Activated T-cell treated with anti-CD3 and anti-CD28 coated beads, Interleukin-2, amount 50 U/mL, for 24 hours (primary cell): ENCODE measurements around the gene AGR2.
"Not testable (repeated sequence)": the region's sequence is repeated elsewhere in the genome, so short reads cannot be mapped to it uniquely, and the experiment has no call there.

Source experiments
- DNase-seq: peaks from one replicate; pipeline ENCODE4 v3.0.0-alpha.2; 2020
- H3K27ac Mint-ChIP-seq: 2 replicates; pipeline ENCODE4 v1.8.0; 2020; ENCODE audit warnings: mild to moderate bottlenecking, mixed read lengths
- H3K27me3 Mint-ChIP-seq: 2 replicates; pipeline ENCODE4 v1.8.0; 2020; ENCODE audit warnings: mixed read lengths
- H3K36me3 Mint-ChIP-seq: 2 replicates; pipeline ENCODE4 v1.8.0; 2020; ENCODE audit warnings: low read depth, mixed read lengths
- H3K4me1 Mint-ChIP-seq: 2 replicates; pipeline ENCODE4 v1.8.0; 2020; ENCODE audit warnings: low read depth, mixed read lengths
- H3K4me3 Mint-ChIP-seq: 2 replicates; pipeline ENCODE4 v1.8.0; 2020; ENCODE audit warnings: mild to moderate bottlenecking, moderate library complexity, mixed read lengths
- H3K9me3 Mint-ChIP-seq: 2 replicates; pipeline ENCODE4 v1.8.0; 2020; ENCODE audit warnings: mixed read lengths

AGR2 gene

GRCh38 chr7:16804674-16805439, at the start of gene AGR2:
Gene AGR2 (minus strand): TSS chr7:16804999. CDS start chr7:16801796, 3,203 bp downstream.
- H3K27ac Mint-ChIP-seq = no peak within 1 kb of the TSS

GRCh38 chr7:16853189-16853588, 48.4 kb upstream of the AGR2 start:
- not testable (repeated sequence) for H3K9me3 Mint-ChIP-seq, H3K4me3 Mint-ChIP-seq, H3K27ac Mint-ChIP-seq, DNase-seq, H3K36me3 Mint-ChIP-seq, H3K4me1 Mint-ChIP-seq
- H3K27me3 Mint-ChIP-seq = peaks cover 57% of the 10 kb centered on the region

More at GRCh38 chr7:16804674-16805439, at the start of gene AGR2:
- Mint-ChIP-seq H3K4me3 (no peak within 1 kb of the TSS), H3K36me3 (no peaks in the 10 kb centered on the region), H3K9me3 (no peaks in the 10 kb centered on the region), H3K27me3 (peaks cover 19% of the 10 kb centered on the region), H3K4me1 (no peaks in the 10 kb centered on the region)
- no peak for DNase-seq

GRCh38 chr7:16851829-16852228, 47.0 kb upstream of the AGR2 start:
- Mint-ChIP-seq H3K4me3 (no peak overlapping the region), H3K36me3 (no peaks in the 10 kb centered on the region), H3K27ac (no peak overlapping the region), H3K4me1 (peaks cover 5% of the 10 kb centered on the region), H3K9me3 (no peaks in the 10 kb centered on the region), H3K27me3 (peaks cover 61% of the 10 kb centered on the region)
- no peak for DNase-seq

GRCh38 chr7:16850614-16851466, 46.0 kb upstream of the AGR2 start:
- Mint-ChIP-seq H3K36me3 (no peaks in the 10 kb centered on the region), H3K4me3 (peak overlapping the region; percentile 3)

GRCh38 chr7:16849296-16850148, 44.7 kb upstream of the AGR2 start:
- H3K9me3 Mint-ChIP-seq = no peaks in the 10 kb centered on the region
- no peak overlapping the region for H3K4me3 Mint-ChIP-seq
- no peak overlapping the region for H3K27ac Mint-ChIP-seq
- no peaks in the 10 kb centered on the region for H3K36me3 Mint-ChIP-seq
- H3K27me3 Mint-ChIP-seq = peaks cover 62% of the 10 kb centered on the region
- no peak for DNase-seq
- peaks cover 5% of the 10 kb centered on the region for H3K4me1 Mint-ChIP-seq

More at GRCh38 chr7:16850614-16851466, 46.0 kb upstream of the AGR2 start:
- Mint-ChIP-seq H3K27ac (no peak overlapping the region), H3K27me3 (peaks cover 61% of the 10 kb centered on the region), H3K9me3 (no peaks in the 10 kb centered on the region), H3K4me1 (peaks cover 5% of the 10 kb centered on the region)
- peak; percentile 28 for DNase-seq

- no peak for DNase-seq
- H3K4me1 Mint-ChIP-seq = peaks cover 5% of the 10 kb centered on the region
- no peak overlapping the region for H3K4me3 Mint-ChIP-seq
- H3K27ac Mint-ChIP-seq = no peak overlapping the region
- peaks cover 45% of the 10 kb centered on the region for H3K27me3 Mint-ChIP-seq
- no peaks in the 10 kb centered on the region for H3K36me3 Mint-ChIP-seq
- no peaks in the 10 kb centered on the region for H3K9me3 Mint-ChIP-seq
Measured at GRCh38 chr7:16847381-16847860, 42.6 kb upstream of the AGR2 start.

- no peak overlapping the region for H3K4me3 Mint-ChIP-seq
- H3K27me3 Mint-ChIP-seq = peaks cover 38% of the 10 kb centered on the region
- H3K9me3 Mint-ChIP-seq = no peaks in the 10 kb centered on the region
- peaks cover 4% of the 10 kb centered on the region for H3K4me1 Mint-ChIP-seq
- H3K27ac Mint-ChIP-seq = no peak overlapping the region
- no peak for DNase-seq
- H3K36me3 Mint-ChIP-seq = no peaks in the 10 kb centered on the region
Measured at GRCh38 chr7:16846601-16847165, 41.9 kb upstream of the AGR2 start.

GRCh38 chr7:16845746-16846145, 40.9 kb upstream of the AGR2 start:
- Mint-ChIP-seq H3K27ac (no peak overlapping the region), H3K4me3 (no peak overlapping the region), H3K9me3 (no peaks in the 10 kb centered on the region), H3K27me3 (peaks cover 29% of the 10 kb centered on the region), H3K36me3 (no peaks in the 10 kb centered on the region), H3K4me1 (no peaks in the 10 kb centered on the region)
- no peak for DNase-seq

- Mint-ChIP-seq H3K4me1 (no peaks in the 10 kb centered on the region), H3K27ac (no peak overlapping the region), H3K4me3 (no peak overlapping the region), H3K36me3 (no peaks in the 10 kb centered on the region), H3K9me3 (no peaks in the 10 kb centered on the region), H3K27me3 (peaks cover 7% of the 10 kb centered on the region)
- no peak for DNase-seq
Measured at GRCh38 chr7:16841681-16842080, 36.9 kb upstream of the AGR2 start.

GRCh38 chr7:16840094-16840493, 35.3 kb upstream of the AGR2 start:
- no peak for DNase-seq
- no peak overlapping the region for H3K4me3 Mint-ChIP-seq
- H3K27ac Mint-ChIP-seq = no peak overlapping the region
- H3K9me3 Mint-ChIP-seq = no peaks in the 10 kb centered on the region
- H3K4me1 Mint-ChIP-seq = no peaks in the 10 kb centered on the region
- H3K36me3 Mint-ChIP-seq = no peaks in the 10 kb centered on the region
- peaks cover 3% of the 10 kb centered on the region for H3K27me3 Mint-ChIP-seq

GRCh38 chr7:16839646-16840045, 34.8 kb upstream of the AGR2 start:
- H3K27ac Mint-ChIP-seq = no peak overlapping the region
- no peak for DNase-seq
- peaks cover 3% of the 10 kb centered on the region for H3K27me3 Mint-ChIP-seq
- no peaks in the 10 kb centered on the region for H3K4me1 Mint-ChIP-seq
- no peaks in the 10 kb centered on the region for H3K9me3 Mint-ChIP-seq
- H3K36me3 Mint-ChIP-seq = no peaks in the 10 kb centered on the region
- H3K4me3 Mint-ChIP-seq = no peak overlapping the region

GRCh38 chr7:16838891-16839290, 34.1 kb upstream of the AGR2 start:
- DNase-seq = no peak
- H3K36me3 Mint-ChIP-seq = no peaks in the 10 kb centered on the region

GRCh38 chr7:16838386-16838785, 33.6 kb upstream of the AGR2 start:
- DNase-seq = no peak
- H3K27me3 Mint-ChIP-seq = peaks cover 3% of the 10 kb centered on the region
- H3K4me1 Mint-ChIP-seq = no peaks in the 10 kb centered on the region
- no peaks in the 10 kb centered on the region for H3K36me3 Mint-ChIP-seq
- H3K9me3 Mint-ChIP-seq = no peaks in the 10 kb centered on the region
- H3K27ac Mint-ChIP-seq = no peak overlapping the region
- H3K4me3 Mint-ChIP-seq = no peak overlapping the region

More at GRCh38 chr7:16838891-16839290, 34.1 kb upstream of the AGR2 start:
- Mint-ChIP-seq H3K4me1 (no peaks in the 10 kb centered on the region), H3K9me3 (no peaks in the 10 kb centered on the region), H3K27ac (no peak overlapping the region), H3K4me3 (no peak overlapping the region), H3K27me3 (peaks cover 3% of the 10 kb centered on the region)

- Mint-ChIP-seq H3K36me3 (no peaks in the 10 kb centered on the region), H3K4me1 (no peaks in the 10 kb centered on the region), H3K27me3 (peaks cover 3% of the 10 kb centered on the region), H3K9me3 (no peaks in the 10 kb centered on the region), H3K27ac (no peak overlapping the region), H3K4me3 (no peak overlapping the region)
- no peak for DNase-seq
Measured at GRCh38 chr7:16836481-16836880, 31.7 kb upstream of the AGR2 start.
